ENCODE measurements around the gene PDE4C.

PDE4C gene

GRCh38 chr19:18176367-18177310 lies 49.6 kb downstream of the PDE4C start:
- DNase-seq (ENCODE audit: low read depth in 2 of 2): no peak
- TF ChIP-seq, protein P1, sequence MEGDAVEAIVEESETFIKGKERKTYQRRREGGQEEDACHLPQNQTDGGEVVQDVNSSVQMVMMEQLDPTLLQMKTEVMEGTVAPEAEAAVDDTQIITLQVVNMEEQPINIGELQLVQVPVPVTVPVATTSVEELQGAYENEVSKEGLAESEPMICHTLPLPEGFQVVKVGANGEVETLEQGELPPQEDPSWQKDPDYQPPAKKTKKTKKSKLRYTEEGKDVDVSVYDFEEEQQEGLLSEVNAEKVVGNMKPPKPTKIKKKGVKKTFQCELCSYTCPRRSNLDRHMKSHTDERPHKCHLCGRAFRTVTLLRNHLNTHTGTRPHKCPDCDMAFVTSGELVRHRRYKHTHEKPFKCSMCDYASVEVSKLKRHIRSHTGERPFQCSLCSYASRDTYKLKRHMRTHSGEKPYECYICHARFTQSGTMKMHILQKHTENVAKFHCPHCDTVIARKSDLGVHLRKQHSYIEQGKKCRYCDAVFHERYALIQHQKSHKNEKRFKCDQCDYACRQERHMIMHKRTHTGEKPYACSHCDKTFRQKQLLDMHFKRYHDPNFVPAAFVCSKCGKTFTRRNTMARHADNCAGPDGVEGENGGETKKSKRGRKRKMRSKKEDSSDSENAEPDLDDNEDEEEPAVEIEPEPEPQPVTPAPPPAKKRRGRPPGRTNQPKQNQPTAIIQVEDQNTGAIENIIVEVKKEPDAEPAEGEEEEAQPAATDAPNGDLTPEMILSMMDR (IDR thresholded peaks at IDR 0.05; ENCODE audit: low read depth, low read length): no peak
- no peak overlapping the region for H3K4me3 ChIP-seq (replicated peaks in 1 of 2; ENCODE audit: low read depth in 2 of 2, low read length in 2 of 2)

GRCh38 chr19:18174983-18175382 lies 51.3 kb downstream of the PDE4C start:
- no peak overlapping the region for H3K4me3 ChIP-seq (replicated peaks in 1 of 2; ENCODE audit: low read depth in 2 of 2, low read length in 2 of 2)
- TF ChIP-seq, protein P1 (IDR thresholded peaks at IDR 0.05; ENCODE audit: low read depth, low read length): no peak
- no peak for DNase-seq (ENCODE audit: low read depth in 2 of 2)
